HFF-Myc (cell line): Measurements from ENCODE around the gene GCA.

ENCODE experiments used
- DNase-seq: peaks from one replicate; pipeline ENCODE4 v3.0.0-alpha.2; 2011; ENCODE audit warnings: low read depth; ENCODE audit errors: extremely low read depth
- H3K4me3 ChIP-seq: replicated peaks from 2 replicates; pipeline ENCODE4 v1.5.1; 2011; ENCODE audit warnings: low read depth, mild to moderate bottlenecking, control low read depth, low read length
- CTCF ChIP-seq: IDR thresholded peaks from 2 replicates; pipeline ENCODE4 v1.5.1; 2012; ENCODE audit warnings: mild to moderate bottlenecking, low read depth, low read length, control low read depth; ENCODE audit errors: missing control alignments

Gene GCA

DNA sequence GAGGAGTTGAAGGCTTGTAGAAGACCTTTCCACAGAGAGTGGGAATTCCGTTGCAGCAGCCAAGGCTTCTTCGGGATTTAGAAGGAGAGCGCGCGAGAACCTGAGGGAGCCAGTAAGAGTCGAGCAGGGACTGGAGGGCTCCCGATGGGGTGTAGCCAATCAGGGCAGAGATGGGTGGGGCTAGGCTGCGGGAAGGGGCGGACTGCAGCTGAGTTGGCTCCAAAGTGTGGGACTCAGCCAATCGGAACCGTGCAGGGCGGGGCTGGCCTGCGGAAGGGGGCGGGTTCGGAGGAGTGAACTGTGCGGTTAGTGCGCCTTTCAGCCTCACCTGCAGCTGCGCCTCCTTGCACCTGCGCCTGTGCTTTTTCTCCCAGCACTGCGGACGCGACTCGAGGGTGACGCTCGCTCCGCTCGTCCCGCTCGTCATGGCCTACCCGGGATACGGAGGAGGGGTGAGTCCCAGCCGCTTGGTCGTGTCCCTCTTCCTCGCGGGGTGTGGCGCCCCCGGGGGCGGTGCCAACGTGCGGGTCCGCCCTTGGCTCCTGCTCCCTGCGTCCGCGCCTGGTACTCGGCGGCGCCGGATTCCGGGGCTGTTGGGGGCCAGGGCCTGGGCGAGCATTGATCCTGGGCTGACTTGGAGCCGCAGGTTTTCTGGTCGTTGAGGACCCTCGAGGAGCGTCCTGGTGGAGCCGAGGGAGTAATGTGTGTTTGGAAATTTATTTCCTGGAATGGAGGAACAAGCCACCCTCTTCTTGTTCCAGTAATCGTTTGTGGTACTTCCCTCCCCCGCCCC lies at the start of gene GCA:
Gene GCA, plus strand, starts transcription at position 309 of the 793 bp plus-strand sequence. Its CDS starts 117 bp downstream, at position 426.
- peak within 1 kb of the TSS; percentile 49 for H3K4me3 ChIP-seq
- no peak for TF ChIP-seq CTCF
- peak; percentile 51 for DNase-seq

DNA sequence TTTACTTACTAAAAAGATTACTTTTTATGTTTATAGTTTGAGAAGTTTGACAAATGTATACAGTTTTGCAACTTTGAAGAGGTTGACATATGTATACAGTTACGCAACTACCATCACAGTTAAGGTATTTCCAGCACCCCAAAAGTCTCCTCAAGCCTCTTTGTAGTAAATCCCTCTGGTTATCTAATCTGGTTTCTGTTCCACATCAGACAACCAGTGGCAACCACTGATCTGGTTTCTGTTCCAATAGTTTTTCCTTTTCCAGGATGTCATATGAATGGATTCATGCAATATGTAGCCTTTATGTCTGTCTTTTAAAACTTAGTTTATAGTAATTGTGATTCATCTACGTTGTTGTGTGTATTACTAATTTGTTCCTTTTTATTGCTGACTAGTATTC lies 48.9 kb upstream of the GCA start:
- DNase-seq: no peak
- no peak overlapping the region for H3K4me3 ChIP-seq
- no peak for TF ChIP-seq CTCF

- peak; percentile 53 for DNase-seq
- H3K4me3 ChIP-seq: no peak overlapping the region
- peak; percentile 65 for TF ChIP-seq CTCF
These were observed 45.9 kb upstream of the GCA start for GRCh38 chr2:162297925-162298552.

- no peak overlapping the region for H3K4me3 ChIP-seq
- no peak for TF ChIP-seq CTCF
- no peak for DNase-seq
These were observed 45.1 kb upstream of the GCA start for GRCh38 chr2:162298669-162299335.

- DNase-seq: no peak
These were observed 43.7 kb upstream of the GCA start for GRCh38 chr2:162300266-162300665.

DNA sequence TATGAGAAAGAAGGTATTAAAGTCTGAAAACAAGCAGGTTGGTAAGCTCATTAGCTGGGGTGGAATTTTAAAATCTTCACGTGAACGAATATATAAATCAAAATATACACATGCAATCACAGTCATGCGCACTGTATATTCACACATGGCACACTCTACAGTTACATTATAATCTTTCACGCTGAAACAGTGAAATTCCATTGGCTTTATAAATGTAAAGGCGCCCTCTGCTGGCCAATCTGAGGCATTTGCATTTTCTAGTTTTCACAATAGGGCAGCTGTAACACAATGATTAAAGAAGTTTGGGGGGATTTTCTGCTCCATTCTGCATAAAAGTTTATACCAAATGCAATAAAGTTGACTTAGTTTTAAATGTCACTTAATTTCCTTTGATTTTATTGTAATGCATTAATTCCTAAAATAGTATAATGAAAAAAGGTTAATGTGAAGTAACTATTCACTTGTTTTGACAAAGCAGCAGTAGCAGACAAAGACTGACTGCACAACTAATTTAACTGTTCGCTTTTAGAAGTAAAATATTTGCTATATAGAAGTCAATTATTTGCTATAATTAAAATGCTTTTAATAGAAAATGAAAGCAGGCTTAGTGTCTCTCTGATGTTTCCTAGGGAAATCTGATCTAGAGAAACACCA lies 42.7 kb upstream of the GCA start:
- TF ChIP-seq CTCF: peak; percentile 66
- DNase-seq: peak; percentile 44
- no peak overlapping the region for H3K4me3 ChIP-seq

More at GRCh38 chr2:162300266-162300665, 43.7 kb upstream of the GCA start:
- no peak overlapping the region for H3K4me3 ChIP-seq
- TF ChIP-seq CTCF: no peak
